Measurements from ENCODE around the gene TPK1. TPM values are rescaled to one million over a fixed set of nuclear protein-coding genes. Genes with fewer than 3 reads are reported as not detected.

TPK1 gene
- total RNA-seq, 1 donor from 2014 or later = 2.2 TPM

- H4K20me1 ChIP-seq (ENCODE audit: insufficient read depth, low read length) = no peaks in the 10 kb centered on the region
- no peak for TF ChIP-seq EZH2 (IDR thresholded peaks at IDR 0.05; ENCODE audit: insufficient read depth, low read length)
- TF ChIP-seq, protein P1, sequence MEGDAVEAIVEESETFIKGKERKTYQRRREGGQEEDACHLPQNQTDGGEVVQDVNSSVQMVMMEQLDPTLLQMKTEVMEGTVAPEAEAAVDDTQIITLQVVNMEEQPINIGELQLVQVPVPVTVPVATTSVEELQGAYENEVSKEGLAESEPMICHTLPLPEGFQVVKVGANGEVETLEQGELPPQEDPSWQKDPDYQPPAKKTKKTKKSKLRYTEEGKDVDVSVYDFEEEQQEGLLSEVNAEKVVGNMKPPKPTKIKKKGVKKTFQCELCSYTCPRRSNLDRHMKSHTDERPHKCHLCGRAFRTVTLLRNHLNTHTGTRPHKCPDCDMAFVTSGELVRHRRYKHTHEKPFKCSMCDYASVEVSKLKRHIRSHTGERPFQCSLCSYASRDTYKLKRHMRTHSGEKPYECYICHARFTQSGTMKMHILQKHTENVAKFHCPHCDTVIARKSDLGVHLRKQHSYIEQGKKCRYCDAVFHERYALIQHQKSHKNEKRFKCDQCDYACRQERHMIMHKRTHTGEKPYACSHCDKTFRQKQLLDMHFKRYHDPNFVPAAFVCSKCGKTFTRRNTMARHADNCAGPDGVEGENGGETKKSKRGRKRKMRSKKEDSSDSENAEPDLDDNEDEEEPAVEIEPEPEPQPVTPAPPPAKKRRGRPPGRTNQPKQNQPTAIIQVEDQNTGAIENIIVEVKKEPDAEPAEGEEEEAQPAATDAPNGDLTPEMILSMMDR (IDR thresholded peaks at IDR 0.05; ENCODE audit: insufficient read depth, low read depth, low read length) = peak; percentile 18
- DNase-seq (ENCODE audit: low read depth) (no peak), FAIRE-seq (no peak)
- no peak overlapping the region for H3K4me3 ChIP-seq (ENCODE audit: insufficient read depth, low read depth, low read length)
- no peak overlapping the region for H3K27ac ChIP-seq (ENCODE audit: low read depth, low read length)
- no peak overlapping the region for H3K9ac ChIP-seq (ENCODE audit: low read length)
- no peak overlapping the region for H3K4me2 ChIP-seq (ENCODE audit: low read length)
- no peaks in the 10 kb centered on the region for H3K36me3 Mint-ChIP-seq (ENCODE audit: low read depth, unreplicated experiment)
- H3K4me1 Mint-ChIP-seq (ENCODE audit: low read depth, unreplicated experiment) = no peaks in the 10 kb centered on the region
- no peaks in the 10 kb centered on the region for H3K27me3 ChIP-seq (ENCODE audit: insufficient read depth, low read length)
- H3K4me3 Mint-ChIP-seq (ENCODE audit: unreplicated experiment) = no peak overlapping the region
- peaks cover 2% of the 10 kb centered on the region for H3K9me3 Mint-ChIP-seq (ENCODE audit: unreplicated experiment)
- no peak overlapping the region for H3K27ac Mint-ChIP-seq (ENCODE audit: unreplicated experiment)
- no peak overlapping the region for H2AFZ ChIP-seq (ENCODE audit: low read depth, low read length)
- H3K4me1 ChIP-seq (ENCODE audit: insufficient read depth, low read length) = no peaks in the 10 kb centered on the region
- no peaks in the 10 kb centered on the region for H3K9me3 ChIP-seq (ENCODE audit: insufficient read depth, low read depth, low read length)
- no peaks in the 10 kb centered on the region for H3K36me3 ChIP-seq (ENCODE audit: insufficient read depth, low read length)
- H3K27me3 Mint-ChIP-seq (ENCODE audit: low read depth, unreplicated experiment) = no peaks in the 10 kb centered on the region
- no peaks in the 10 kb centered on the region for H3K79me2 ChIP-seq (ENCODE audit: insufficient read depth, low read length)
Observed at GRCh38 chr7:144454256-144455039, 381.4 kb downstream of the TPK1 start.

DNA sequence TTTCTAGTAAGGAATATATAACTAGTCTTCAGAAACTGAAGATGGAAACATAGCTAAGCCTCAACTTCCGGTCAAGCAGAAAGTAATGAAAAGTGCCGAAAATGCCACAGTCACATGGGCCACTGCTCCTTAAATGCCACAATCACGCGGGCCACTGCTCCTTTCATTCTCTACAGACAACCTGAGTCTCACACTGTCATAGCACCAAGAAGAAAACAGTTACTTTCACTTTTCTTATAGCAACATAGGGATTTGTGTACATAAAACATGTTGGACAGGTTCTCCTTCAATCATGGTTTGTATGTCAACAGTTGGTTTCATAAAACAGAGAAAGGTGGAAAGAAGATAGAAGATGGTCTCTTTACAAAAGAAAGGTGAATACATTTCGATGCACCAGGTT lies 383.8 kb downstream of the TPK1 start:
- DNase-seq (ENCODE audit: low read depth) = no peak
- Mint-ChIP-seq H3K4me1 (ENCODE audit: low read depth, unreplicated experiment) (no peaks in the 10 kb centered on the region), H3K27me3 (ENCODE audit: low read depth, unreplicated experiment) (no peaks in the 10 kb centered on the region), H3K4me3 (ENCODE audit: unreplicated experiment) (no peak overlapping the region), H3K36me3 (ENCODE audit: low read depth, unreplicated experiment) (no peaks in the 10 kb centered on the region), H3K9me3 (ENCODE audit: unreplicated experiment) (peaks cover 2% of the 10 kb centered on the region), H3K27ac (ENCODE audit: unreplicated experiment) (no peak overlapping the region)
- Histone ChIP-seq H3K27ac (ENCODE audit: low read depth, low read length) (no peak overlapping the region), H3K9me3 (ENCODE audit: insufficient read depth, low read depth, low read length) (no peaks in the 10 kb centered on the region), H3K4me1 (ENCODE audit: insufficient read depth, low read length) (no peaks in the 10 kb centered on the region), H3K36me3 (ENCODE audit: insufficient read depth, low read length) (no peaks in the 10 kb centered on the region), H3K4me3 (ENCODE audit: insufficient read depth, low read depth, low read length) (no peak overlapping the region), H3K79me2 (ENCODE audit: insufficient read depth, low read length) (no peaks in the 10 kb centered on the region), H3K27me3 (ENCODE audit: insufficient read depth, low read length) (no peaks in the 10 kb centered on the region), H2AFZ (ENCODE audit: low read depth, low read length) (no peak overlapping the region), H4K20me1 (ENCODE audit: insufficient read depth, low read length) (no peaks in the 10 kb centered on the region), H3K9ac (ENCODE audit: low read length) (no peak overlapping the region), H3K4me2 (ENCODE audit: low read length) (no peak overlapping the region)
- TF ChIP-seq, protein P1 (IDR thresholded peaks at IDR 0.05; ENCODE audit: insufficient read depth, low read depth, low read length) = no peak
- no peak for TF ChIP-seq EZH2 (IDR thresholded peaks at IDR 0.05; ENCODE audit: insufficient read depth, low read length)
- no peak for FAIRE-seq

DNA sequence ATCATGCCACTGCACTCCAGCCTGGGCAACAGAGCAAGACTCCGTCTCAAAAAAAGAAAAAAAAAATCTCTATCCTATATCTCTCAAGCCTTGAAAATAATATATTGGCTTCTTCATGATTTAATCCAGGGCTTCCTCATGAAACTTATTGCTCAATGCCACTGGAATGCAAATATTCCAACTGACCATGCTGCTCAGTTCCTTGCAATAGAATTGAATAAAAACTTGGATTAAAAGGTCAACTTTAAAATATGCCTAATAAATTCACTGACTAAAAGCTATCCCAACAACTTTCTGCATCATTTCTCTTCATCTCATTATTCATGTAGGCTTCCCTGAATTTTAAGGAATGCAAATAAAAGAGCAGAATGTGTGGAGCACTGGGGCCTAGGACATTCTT lies 390.3 kb downstream of the TPK1 start:
- Histone ChIP-seq H3K36me3 (ENCODE audit: insufficient read depth, low read length) (no peaks in the 10 kb centered on the region), H3K4me3 (ENCODE audit: insufficient read depth, low read depth, low read length) (no peak overlapping the region), H4K20me1 (ENCODE audit: insufficient read depth, low read length) (no peaks in the 10 kb centered on the region), H2AFZ (ENCODE audit: low read depth, low read length) (no peak overlapping the region), H3K9ac (ENCODE audit: low read length) (no peak overlapping the region), H3K27ac (ENCODE audit: low read depth, low read length) (no peak overlapping the region), H3K4me2 (ENCODE audit: low read length) (no peak overlapping the region), H3K9me3 (ENCODE audit: insufficient read depth, low read depth, low read length) (no peaks in the 10 kb centered on the region), H3K4me1 (ENCODE audit: insufficient read depth, low read length) (no peaks in the 10 kb centered on the region), H3K79me2 (ENCODE audit: insufficient read depth, low read length) (no peaks in the 10 kb centered on the region), H3K27me3 (ENCODE audit: insufficient read depth, low read length) (no peaks in the 10 kb centered on the region)
- no peaks in the 10 kb centered on the region for H3K27me3 Mint-ChIP-seq (ENCODE audit: low read depth, unreplicated experiment)
- H3K36me3 Mint-ChIP-seq (ENCODE audit: low read depth, unreplicated experiment) = no peaks in the 10 kb centered on the region
- no peak overlapping the region for H3K4me3 Mint-ChIP-seq (ENCODE audit: unreplicated experiment)
- no peak for DNase-seq (ENCODE audit: low read depth)
- TF ChIP-seq, protein P1 (IDR thresholded peaks at IDR 0.05; ENCODE audit: insufficient read depth, low read depth, low read length) = no peak
- TF ChIP-seq EZH2 (IDR thresholded peaks at IDR 0.05; ENCODE audit: insufficient read depth, low read length) = no peak
- no peak overlapping the region for H3K27ac Mint-ChIP-seq (ENCODE audit: unreplicated experiment)
- no peak for FAIRE-seq
- H3K4me1 Mint-ChIP-seq (ENCODE audit: low read depth, unreplicated experiment) = no peaks in the 10 kb centered on the region
- no peaks in the 10 kb centered on the region for H3K9me3 Mint-ChIP-seq (ENCODE audit: unreplicated experiment)

All from astrocyte (in vitro differentiated cells and primary cell).